NCI-H2081 treated with DMSO at 0.1 percent for 48 hours (cell line): Measurements from ENCODE around the gene PAIP2.
"Not testable (repeated sequence)": the region's sequence is repeated elsewhere in the genome, so short reads cannot be mapped to it uniquely, and the experiment has no call there.

Source experiments
- DNase-seq: peaks from one replicate; lab custom pipeline; 2025; lab: John Stamatoyannopoulos, UW

Gene PAIP2

GRCh38 chr5:139378941-139379361 lies 37.3 kb downstream of the PAIP2 start:
- DNase-seq = no peak

DNA sequence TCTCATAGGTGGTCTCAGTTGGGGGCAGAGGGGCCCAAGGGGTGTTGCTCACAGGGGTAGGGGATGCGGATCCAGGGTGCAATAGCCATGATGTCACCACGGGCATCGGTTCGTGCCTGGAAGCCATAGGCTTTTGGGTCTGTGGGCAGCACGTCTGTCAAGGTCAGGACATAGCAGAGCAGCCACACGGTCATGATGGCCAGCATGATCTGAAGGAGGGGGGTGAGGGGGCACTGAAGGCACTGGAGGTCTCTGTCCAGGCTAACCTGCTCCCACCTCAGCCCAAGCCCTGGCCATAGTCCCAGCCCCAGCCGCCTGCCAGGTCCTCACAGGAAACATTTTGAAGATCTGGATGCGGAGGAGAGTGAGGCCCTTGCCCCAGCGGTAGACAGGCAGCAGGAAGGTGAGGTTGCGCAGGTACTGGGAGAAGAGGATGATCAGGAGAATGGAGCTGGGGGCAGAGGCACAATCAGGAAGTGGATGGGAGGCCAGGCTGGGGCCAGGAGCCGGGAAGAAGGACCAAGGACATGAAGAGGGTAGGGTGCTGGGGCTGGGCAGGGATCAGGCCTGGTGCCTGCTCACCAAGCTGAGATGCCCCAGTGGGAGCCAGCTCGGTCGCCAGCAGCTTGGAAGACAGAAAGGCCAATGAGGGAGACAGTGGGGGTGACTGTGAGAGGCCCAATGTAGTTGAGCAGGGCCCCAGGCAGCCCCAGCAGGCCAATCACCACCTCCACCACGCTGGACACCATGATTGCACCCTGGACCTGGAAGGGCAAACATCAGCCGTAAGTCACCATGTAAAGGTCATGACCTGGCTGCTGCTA lies 38.2 kb downstream of the PAIP2 start:
- no peak for DNase-seq

DNA sequence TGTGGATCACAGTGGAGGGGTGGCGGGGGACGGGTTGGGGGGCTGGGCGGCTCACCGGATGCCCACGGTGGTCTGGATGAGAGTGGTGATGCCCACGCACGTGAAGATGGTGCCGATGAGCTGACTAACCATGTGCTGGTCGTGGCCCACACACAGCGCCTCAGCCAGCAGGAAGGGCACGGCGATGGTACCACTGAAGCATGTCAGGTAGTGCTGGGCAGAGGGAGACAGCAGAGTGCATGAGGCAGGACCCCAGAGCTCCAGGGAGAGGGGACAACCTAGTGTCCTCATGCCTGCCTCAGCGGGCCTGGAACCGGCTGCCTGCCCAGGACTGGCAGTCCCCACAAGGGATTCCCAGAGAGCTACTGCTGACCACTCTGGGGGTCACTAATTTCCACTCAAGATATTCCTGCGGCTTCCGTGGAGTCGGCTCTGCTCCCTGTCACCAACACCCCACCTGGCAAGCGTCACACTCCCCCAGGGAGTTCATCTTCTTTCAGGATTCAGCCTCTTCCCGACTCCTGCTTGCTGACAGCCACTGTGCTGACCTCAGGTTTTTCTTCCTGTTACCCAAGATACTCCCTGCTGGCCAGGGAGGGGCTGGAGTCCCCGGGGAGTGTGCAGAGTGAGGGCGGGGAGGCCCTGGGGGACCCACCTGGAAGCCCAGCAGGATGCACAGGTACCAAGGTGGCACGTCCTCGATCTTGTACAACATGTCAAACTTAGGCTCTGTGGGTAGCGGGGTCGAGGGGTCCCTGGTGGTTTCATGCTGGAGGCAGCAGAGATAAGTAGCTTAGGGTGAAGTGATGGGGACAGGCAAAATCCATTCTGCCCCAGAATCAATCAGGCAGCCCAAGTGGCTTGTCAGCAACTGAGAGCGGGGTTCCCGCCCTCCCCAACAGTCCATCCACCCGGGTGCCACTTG lies 40.4 kb downstream of the PAIP2 start:
- DNase-seq = no peak

- no peak for DNase-seq
These were observed 41.2 kb downstream of the PAIP2 start for GRCh38 chr5:139382807-139383206.

DNA sequence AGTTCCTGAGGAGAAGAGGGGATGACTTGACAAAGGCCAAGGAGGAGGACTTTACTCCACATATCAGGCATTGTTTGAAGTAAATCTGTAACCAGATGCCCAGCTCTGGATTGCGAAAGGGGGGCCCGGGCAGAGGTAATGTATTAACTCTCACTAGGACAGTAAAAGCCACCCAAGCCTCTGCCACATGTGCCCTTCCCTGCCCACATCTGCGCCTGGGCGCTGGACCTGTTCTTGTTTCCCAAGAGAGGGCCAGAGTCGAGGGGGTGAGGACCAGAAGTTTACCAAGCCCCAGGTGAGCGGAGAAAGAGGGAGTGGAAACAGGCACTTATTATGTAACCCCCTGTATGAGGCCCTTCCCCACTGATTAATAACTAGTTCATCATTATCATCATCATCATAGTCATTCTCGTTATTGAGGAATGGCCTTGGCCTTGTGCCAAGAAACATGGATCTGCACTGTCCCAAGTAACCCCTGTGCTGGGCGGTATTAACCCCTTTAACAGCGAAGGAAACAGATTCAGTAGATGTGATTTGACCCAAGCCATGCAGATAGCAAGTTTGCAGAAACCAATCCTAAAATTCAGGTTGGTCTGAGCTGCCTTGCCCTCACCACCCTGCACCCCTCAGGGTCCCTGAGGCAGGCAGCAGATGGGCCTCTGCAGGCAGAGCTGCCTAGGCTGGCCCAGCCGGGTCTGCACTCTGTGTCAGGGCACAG lies 41.8 kb downstream of the PAIP2 start, which contains the start of gene SLC23A1:
SLC23A1 (minus strand) TSS at position 23 of the 718 bp plus-strand sequence. CDS start 44 bp downstream, outside the sequence.
- DNase-seq = no peak

DNA sequence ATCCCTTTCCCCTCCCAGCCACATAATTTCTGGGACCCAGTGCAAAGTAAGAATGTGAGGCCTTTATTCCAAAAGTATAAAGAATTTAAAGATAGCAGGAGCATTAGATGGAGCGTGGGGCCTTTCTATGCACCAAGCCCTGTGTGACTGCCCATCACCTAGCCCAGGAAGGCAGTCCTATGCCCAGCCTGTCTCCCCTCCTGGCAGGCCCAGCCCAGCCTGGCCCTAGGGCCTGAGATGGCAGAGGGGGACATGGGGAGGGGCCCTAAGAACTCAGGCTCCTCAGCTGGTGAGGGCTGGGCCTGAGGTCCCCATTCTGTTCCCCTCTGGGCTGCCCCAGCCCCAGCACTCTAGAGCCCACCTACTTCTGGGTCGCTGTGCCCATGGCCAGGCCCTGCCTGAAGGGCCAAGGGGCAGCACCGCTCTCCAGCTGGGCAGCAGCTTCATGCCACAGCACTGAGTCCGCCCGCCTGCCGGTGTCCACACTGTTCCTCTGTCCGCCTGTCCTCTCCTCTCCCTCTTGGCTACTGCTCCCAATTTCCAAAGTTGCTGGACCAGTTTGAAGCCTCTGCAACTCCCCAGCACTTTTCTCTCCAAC lies 42.4 kb downstream of the PAIP2 start:
- no peak for DNase-seq

DNA sequence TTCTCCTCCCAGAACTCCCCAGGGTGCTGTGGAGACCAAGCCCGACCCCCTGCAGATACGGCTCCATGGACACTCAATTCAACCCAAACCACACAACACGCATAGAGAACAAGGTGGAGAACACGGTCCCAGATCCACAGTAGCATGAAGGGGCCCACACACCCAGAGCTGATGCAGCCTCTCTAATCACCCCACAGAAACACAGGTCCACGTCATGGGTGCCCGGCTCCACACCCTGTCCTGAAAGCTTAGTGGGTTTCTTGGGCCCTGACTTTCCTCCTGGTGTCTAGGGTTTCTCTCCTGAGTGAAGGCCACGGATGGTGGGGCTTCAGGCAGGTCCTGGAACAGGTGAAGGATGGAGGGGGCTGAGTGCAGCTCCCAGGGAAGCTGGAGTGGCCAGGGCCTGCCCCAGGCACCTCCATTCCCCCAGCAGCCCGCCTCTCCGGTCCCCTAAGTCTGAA lies 43.0 kb downstream of the PAIP2 start:
- DNase-seq = no peak

- DNase-seq = no peak
These were observed 43.7 kb downstream of the PAIP2 start for GRCh38 chr5:139385061-139386049.

- DNase-seq = no peak
These were observed 44.4 kb downstream of the PAIP2 start for GRCh38 chr5:139386050-139386438.

DNA sequence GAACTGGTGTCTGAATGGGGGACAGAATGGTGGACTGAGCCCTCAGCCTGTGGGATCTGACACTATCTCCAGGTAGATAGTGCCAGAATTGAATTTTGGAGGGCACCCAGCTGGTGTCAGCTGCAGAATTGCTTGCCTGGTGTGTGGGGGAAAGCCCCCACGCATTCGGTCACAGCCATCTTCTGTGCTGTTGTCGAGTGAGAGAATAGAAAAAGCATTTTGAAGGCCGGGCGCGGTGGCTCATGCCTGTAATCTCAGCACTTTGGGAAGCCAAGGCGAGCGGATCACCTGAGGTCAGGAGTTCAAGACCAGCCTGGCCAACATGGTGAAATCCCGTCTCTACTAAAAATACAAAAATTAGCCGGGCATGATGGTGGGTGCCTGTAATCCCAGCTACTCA lies 45.3 kb downstream of the PAIP2 start:
- not testable (repeated sequence) for DNase-seq

DNA sequence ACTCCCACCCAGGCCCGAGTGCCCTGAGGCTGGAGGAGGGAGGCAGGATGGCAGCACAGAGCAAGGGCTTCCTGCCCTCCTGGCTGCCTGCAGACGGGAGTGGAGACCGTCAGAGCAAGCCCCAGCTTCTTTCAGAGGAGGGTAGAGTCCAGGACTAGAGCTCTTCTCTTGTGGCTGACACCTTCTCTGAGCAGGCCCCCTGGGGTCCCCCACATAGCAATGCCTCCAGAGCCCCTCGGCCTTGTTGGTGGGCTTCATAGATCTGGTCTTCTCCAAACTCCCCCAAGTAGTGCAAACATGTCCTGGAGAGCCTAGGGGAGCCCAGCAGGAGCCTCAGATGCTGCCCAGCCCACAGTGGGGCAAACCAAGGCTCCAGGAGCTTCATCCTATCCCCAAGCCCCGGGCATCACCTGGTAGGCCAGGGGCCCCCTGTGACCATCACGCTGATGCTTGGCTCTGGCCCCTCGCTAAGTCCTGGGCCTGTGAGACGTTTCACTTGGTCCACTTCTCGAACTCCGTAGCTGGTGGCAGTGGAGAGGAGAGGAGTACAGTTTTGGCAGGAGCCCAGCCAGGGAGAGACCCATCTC lies 46.0 kb downstream of the PAIP2 start:
- DNase-seq = no peak

DNA sequence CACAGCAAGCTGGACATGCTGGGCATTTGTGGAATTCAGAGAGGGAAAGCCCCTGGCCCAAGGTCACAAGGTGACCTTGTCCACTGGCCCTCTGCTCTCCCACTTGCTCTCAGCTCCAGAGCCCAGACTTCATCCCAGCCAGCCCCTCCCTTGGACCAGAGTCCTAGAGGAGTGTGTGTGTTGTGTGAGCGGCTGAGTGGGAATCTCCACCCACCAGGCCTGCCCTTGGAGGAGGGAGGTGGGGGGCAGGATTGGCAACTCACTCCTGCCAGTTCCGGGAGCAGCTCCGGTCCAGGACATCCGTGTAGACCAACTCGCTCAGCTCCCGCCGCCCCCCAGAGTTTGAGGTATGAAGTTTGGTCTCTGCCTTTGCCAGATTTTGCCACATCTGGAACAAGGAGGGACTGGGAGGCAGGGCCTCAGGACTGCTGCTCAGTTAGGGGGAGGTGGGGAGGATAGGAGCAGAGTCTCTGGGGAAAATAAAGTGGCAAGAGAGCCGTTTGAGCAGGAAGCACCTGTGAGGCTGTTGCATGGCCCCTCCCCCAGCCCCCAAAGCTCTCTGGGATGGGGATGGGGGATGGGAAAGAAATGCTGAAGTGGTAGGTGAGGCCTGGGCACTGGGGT lies 46.7 kb downstream of the PAIP2 start:
- DNase-seq = no peak

DNA sequence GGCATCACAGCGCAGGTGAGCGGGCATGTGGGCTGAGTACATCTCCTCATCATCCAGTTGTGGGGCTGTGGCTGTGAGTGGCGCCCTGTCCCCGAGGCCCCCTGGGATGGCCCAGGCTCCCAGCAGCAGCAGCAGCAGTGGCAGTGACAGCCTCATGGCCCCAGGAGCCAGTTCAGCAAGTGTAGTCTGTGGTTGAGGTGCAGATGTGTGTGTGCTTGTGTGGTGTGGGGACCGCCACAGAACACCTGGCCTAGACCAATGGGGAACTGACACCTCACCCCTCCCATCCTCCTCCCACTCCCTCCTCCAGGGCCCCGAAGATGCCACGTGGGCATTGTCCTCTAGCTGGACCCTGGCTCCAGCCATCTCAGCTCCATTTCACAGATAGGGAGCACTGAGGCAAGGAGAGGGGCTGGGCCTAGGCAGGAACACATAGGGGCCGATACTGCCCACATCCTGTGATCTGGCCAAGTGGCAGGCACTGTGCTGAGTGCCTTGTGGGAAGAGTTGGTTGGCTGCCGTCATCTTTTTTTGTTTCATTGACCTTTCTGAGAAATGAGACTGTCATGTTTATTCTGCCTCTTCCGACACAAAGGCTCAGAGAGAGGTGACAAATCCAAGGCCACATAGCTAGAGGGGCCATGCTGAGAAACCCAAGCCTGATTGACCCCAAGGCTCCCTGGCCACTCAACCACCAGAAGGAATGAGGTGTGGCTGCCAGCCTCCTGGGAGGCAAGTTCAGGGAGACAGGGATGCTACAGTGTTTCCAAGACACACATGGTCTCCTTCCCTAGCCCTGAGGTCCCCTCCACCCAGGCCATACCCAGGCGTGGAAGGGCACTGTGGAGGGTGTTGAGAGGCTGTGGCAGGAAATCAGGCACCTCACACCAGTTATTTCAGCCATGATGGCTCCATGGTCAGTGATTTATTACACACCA lies 48.3 kb downstream of the PAIP2 start, which contains the start of gene MZB1:
MZB1 (minus strand) TSS at position 213 of the 938 bp plus-strand sequence; CDS start at position 156, 57 bp downstream.
- DNase-seq = no peak

- no peak for DNase-seq
These were observed 49.2 kb downstream of the PAIP2 start for GRCh38 chr5:139390639-139391569.

GRCh38 chr5:139391570-139392323 lies 50.1 kb downstream of the PAIP2 start:
- DNase-seq = no peak

GRCh38 chr5:139392324-139392677 lies 50.6 kb downstream of the PAIP2 start:
- DNase-seq = no peak
